SK-N-SH treated with all-trans-retinoic acid at 6 μM for 48 hours (cell line): ENCODE results near the gene CLEC4F.
A peak's percentile ranks its signal among the peaks of the same experiment; 100 is the strongest.

ENCODE experiments used
- ATAC-seq: fragments of 200-7000 bp; cut with Tn5 transposase; 3 replicates; pipeline ENCODE4 v1.9.1; 2020; ENCODE audit warnings: mild to moderate bottlenecking, moderate library complexity
- ARNTL ChIP-seq: fragments of 450-650 bp; formaldehyde crosslinking; IDR thresholded peaks from 2 replicates; pipeline ENCODE4 v1.5.0; 2020; ENCODE audit warnings: low read depth, mild to moderate bottlenecking, moderate library complexity, borderline replicate concordance
- BACH2 ChIP-seq: fragments of 250-450 bp; sonication (Bioruptor Pico); IDR thresholded peaks from 2 replicates; pipeline ENCODE4 v1.9.0; 2021; ENCODE audit warnings: mild to moderate bottlenecking, borderline replicate concordance
- CREB5 ChIP-seq: fragments of 250-450 bp; sonication (Bioruptor Pico); IDR thresholded peaks from 2 replicates; pipeline ENCODE4 v1.5.1; 2020; ENCODE audit warnings: low read depth, mild to moderate bottlenecking, moderate library complexity
- CSDC2 ChIP-seq: fragments of 250-450 bp; sonication (Bioruptor Pico); IDR thresholded peaks from 2 replicates; pipeline ENCODE4 v1.5.0; 2020; ENCODE audit warnings: mild to moderate bottlenecking, moderate library complexity
- CSRNP3 ChIP-seq: fragments of 250-450 bp; sonication (Bioruptor Pico); IDR thresholded peaks from 2 replicates; pipeline ENCODE4 v1.5.1; 2021; ENCODE audit warnings: mild to moderate bottlenecking, moderate library complexity
- ESRRG ChIP-seq: fragments of 250-450 bp; sonication (Bioruptor Pico); IDR thresholded peaks from 2 replicates; pipeline ENCODE4 v1.6.1; 2021; ENCODE audit warnings: mild to moderate bottlenecking
- GLIS3 ChIP-seq: fragments of 250-450 bp; sonication (Bioruptor Pico); IDR thresholded peaks from 2 replicates; pipeline ENCODE4 v1.5.0; 2020; ENCODE audit warnings: mild to moderate bottlenecking, moderate library complexity
- ISL1 ChIP-seq: fragments of 250-450 bp; sonication (Bioruptor Pico); IDR thresholded peaks from 2 replicates; pipeline ENCODE4 v2.1.2; 2022; ENCODE audit warnings: mild to moderate bottlenecking, moderate library complexity
- OSR1 ChIP-seq: fragments of 250-450 bp; sonication (Bioruptor Pico); IDR thresholded peaks from 2 replicates; pipeline ENCODE4 v1.8.0; 2022; ENCODE audit warnings: moderate library complexity, mild to moderate bottlenecking, inconsistent platforms
- POU6F1 ChIP-seq: fragments of 250-450 bp; sonication (Bioruptor Pico); IDR thresholded peaks from 2 replicates; pipeline ENCODE4 v1.8.0; 2021; ENCODE audit warnings: low read depth, mild to moderate bottlenecking, moderate library complexity, borderline replicate concordance
- RARB ChIP-seq: fragments of 250-450 bp; sonication (Bioruptor Pico); IDR thresholded peaks from 2 replicates; pipeline ENCODE4 v1.8.0; 2021; ENCODE audit warnings: mild to moderate bottlenecking, moderate library complexity
- SNAI2 ChIP-seq: fragments of 250-450 bp; sonication (Bioruptor Pico); IDR thresholded peaks from 2 replicates; pipeline ENCODE4 v1.5.0; 2020; ENCODE audit warnings: mild to moderate bottlenecking, moderate library complexity
- TCF4 ChIP-seq: fragments of 250-450 bp; sonication (Bioruptor Pico); IDR thresholded peaks from 2 replicates; pipeline ENCODE4 v1.8.0; 2021; ENCODE audit warnings: mild to moderate bottlenecking, moderate library complexity, borderline replicate concordance
- TOX ChIP-seq: fragments of 250-450 bp; sonication (Bioruptor Pico); IDR thresholded peaks from 2 replicates; pipeline ENCODE4 v1.8.0; 2021; ENCODE audit warnings: mild to moderate bottlenecking, moderate library complexity, borderline replicate concordance
- TSHZ2 ChIP-seq: fragments of 250-450 bp; sonication (Bioruptor Pico); IDR thresholded peaks from 2 replicates; pipeline ENCODE4 v1.5.0; 2020; ENCODE audit warnings: mild to moderate bottlenecking, moderate library complexity
- ZC3H10 ChIP-seq: fragments of 250-450 bp; sonication (Bioruptor Pico); IDR thresholded peaks from 2 replicates; pipeline ENCODE4 v1.5.1; 2021; ENCODE audit warnings: mild to moderate bottlenecking, moderate library complexity
- ZFP3 ChIP-seq: fragments of 250-450 bp; sonication (Bioruptor Pico); IDR thresholded peaks from 2 replicates; pipeline ENCODE4 v1.5.0; 2020; ENCODE audit warnings: mild to moderate bottlenecking, moderate library complexity
- ZNF565 ChIP-seq: fragments of 450-650 bp; formaldehyde crosslinking; conservative IDR thresholded peaks from 2 replicates; pipeline ENCODE4 v1.5.0; 2020; ENCODE audit warnings: low read depth, mild to moderate bottlenecking, moderate library complexity
- ZNF70 ChIP-seq: fragments of 450-650 bp; formaldehyde crosslinking; IDR thresholded peaks from 2 replicates; pipeline ENCODE4 v1.5.0; 2020; ENCODE audit warnings: mild to moderate bottlenecking, moderate library complexity
- ZNF8 ChIP-seq: fragments of 450-650 bp; formaldehyde crosslinking; IDR thresholded peaks from 2 replicates; pipeline ENCODE4 v1.5.0; 2020; ENCODE audit warnings: mild to moderate bottlenecking, moderate library complexity

The CLEC4F gene

GRCh38 chr2:70820499-70820898, at the start of gene CLEC4F:
Gene CLEC4F, minus strand, starts transcription at chr2:70820599. Its CDS starts 76 bp downstream, at chr2:70820523.
- TF ChIP-seq CREB5 (CRISPR knock-in tag), result no peak
- TF ChIP-seq TOX (CRISPR knock-in tag), result no peak
- TF ChIP-seq ISL1 (CRISPR knock-in tag), result no peak
- no peak for TF ChIP-seq SNAI2
- no peak for TF ChIP-seq ARNTL (CRISPR knock-in tag)
- TF ChIP-seq OSR1 (CRISPR knock-in tag), result no peak
- TF ChIP-seq ZNF70 (CRISPR knock-in tag), result no peak
- ATAC-seq, result no peak

GRCh38 chr2:70868970-70869369, 48.6 kb upstream of the CLEC4F start:
- ATAC-seq, result no peak
- TF ChIP-seq RARB (CRISPR knock-in tag) (no peak), CSDC2 (CRISPR knock-in tag) (no peak), ZFP3 (CRISPR knock-in tag) (no peak), CREB5 (CRISPR knock-in tag) (no peak), ARNTL (CRISPR knock-in tag) (no peak), ZNF565 (CRISPR knock-in tag) (no peak), SNAI2 (no peak), GLIS3 (no peak), ZNF8 (CRISPR knock-in tag) (no peak), ISL1 (CRISPR knock-in tag) (no peak), CSRNP3 (CRISPR knock-in tag) (no peak), TCF4 (CRISPR knock-in tag) (no peak), POU6F1 (CRISPR knock-in tag) (no peak), BACH2 (CRISPR knock-in tag) (no peak), TSHZ2 (CRISPR knock-in tag) (no peak), TOX (CRISPR knock-in tag) (no peak), ESRRG (CRISPR knock-in tag) (no peak), ZC3H10 (CRISPR knock-in tag) (no peak)
- TF ChIP-seq, all 23 proteins: peak for 0

GRCh38 chr2:70861777-70862625, 41.6 kb upstream of the CLEC4F start:
- ATAC-seq, result peak; percentile 99

More at GRCh38 chr2:70861777-70862625, 41.6 kb upstream of the CLEC4F start:
- no peak for TF ChIP-seq GLIS3
- no peak for TF ChIP-seq ARNTL (CRISPR knock-in tag)
- TF ChIP-seq OSR1 (CRISPR knock-in tag), result no peak
- TF ChIP-seq ZNF8 (CRISPR knock-in tag), result no peak
- no peak for TF ChIP-seq TCF4 (CRISPR knock-in tag)
- TF ChIP-seq, all 23 proteins: peak for 0
